Nephron progenitor cell (in vitro differentiated cells): ENCODE data around the gene EXOSC2.
A peak's percentile ranks its signal among the peaks of the same experiment; 100 is the strongest.

Experiments used
- DNase-seq: peaks from one replicate; pipeline ENCODE4 v3.0.0; 2021
- H3K27ac Mint-ChIP-seq: 2 replicates; pipeline ENCODE4 v1.8.0; 2021; ENCODE audit warnings: mild to moderate bottlenecking, moderate library complexity, mixed read lengths
- H3K27me3 Mint-ChIP-seq: 2 replicates; pipeline ENCODE4 v1.8.0; 2021; ENCODE audit warnings: mild to moderate bottlenecking, low read depth, mixed read lengths; ENCODE audit not compliant: poor library complexity
- H3K36me3 Mint-ChIP-seq: 2 replicates; pipeline ENCODE4 v1.8.0; 2021; ENCODE audit warnings: low read depth, mixed read lengths
- H3K4me1 Mint-ChIP-seq: 2 replicates; pipeline ENCODE4 v1.8.0; 2021; ENCODE audit warnings: mixed read lengths
- H3K4me3 Mint-ChIP-seq: 2 replicates; pipeline ENCODE4 v1.8.0; 2021; ENCODE audit warnings: mild to moderate bottlenecking, moderate library complexity, mixed read lengths
- H3K9me3 Mint-ChIP-seq: 2 replicates; pipeline ENCODE4 v1.8.0; 2021; ENCODE audit warnings: mild to moderate bottlenecking, moderate library complexity, mixed read lengths
- TF ChIP-seq, protein P1 (sequence below): fragments of 200-600 bp; sonication (generic); IDR thresholded peaks from 2 replicates; pipeline ENCODE4 v1.5.0; 2021; ENCODE audit warnings: antibody characterized with exemption

EXOSC2 gene

DNA sequence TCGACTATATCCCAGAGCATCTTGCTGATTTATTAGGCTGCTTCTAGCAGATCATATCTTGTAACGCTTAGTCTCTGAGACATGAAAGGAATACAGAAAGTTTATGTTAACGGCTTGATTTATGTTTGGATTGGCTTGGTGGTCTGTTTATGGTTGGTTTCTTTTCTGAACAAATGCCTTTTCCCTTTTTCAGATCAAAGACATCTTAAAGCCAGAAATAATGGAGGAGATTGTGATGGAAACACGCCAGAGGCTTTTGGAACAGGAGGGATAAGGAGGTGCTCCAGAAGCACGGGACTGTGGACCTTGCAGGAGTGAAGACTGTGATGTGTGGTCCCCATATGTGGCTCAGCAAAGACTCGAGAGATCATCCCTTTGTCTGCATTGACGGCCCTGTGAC lies 9.9 kb downstream of the EXOSC2 start:
- DNase-seq: no peak
- TF ChIP-seq, protein P1, sequence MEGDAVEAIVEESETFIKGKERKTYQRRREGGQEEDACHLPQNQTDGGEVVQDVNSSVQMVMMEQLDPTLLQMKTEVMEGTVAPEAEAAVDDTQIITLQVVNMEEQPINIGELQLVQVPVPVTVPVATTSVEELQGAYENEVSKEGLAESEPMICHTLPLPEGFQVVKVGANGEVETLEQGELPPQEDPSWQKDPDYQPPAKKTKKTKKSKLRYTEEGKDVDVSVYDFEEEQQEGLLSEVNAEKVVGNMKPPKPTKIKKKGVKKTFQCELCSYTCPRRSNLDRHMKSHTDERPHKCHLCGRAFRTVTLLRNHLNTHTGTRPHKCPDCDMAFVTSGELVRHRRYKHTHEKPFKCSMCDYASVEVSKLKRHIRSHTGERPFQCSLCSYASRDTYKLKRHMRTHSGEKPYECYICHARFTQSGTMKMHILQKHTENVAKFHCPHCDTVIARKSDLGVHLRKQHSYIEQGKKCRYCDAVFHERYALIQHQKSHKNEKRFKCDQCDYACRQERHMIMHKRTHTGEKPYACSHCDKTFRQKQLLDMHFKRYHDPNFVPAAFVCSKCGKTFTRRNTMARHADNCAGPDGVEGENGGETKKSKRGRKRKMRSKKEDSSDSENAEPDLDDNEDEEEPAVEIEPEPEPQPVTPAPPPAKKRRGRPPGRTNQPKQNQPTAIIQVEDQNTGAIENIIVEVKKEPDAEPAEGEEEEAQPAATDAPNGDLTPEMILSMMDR: no peak
- Mint-ChIP-seq H3K9me3 (no peaks in the 10 kb centered on the region), H3K27me3 (no peaks in the 10 kb centered on the region), H3K4me3 (no peak overlapping the region), H3K27ac (no peak overlapping the region), H3K4me1 (peaks cover 12% of the 10 kb centered on the region), H3K36me3 (peaks cover 57% of the 10 kb centered on the region)

DNA sequence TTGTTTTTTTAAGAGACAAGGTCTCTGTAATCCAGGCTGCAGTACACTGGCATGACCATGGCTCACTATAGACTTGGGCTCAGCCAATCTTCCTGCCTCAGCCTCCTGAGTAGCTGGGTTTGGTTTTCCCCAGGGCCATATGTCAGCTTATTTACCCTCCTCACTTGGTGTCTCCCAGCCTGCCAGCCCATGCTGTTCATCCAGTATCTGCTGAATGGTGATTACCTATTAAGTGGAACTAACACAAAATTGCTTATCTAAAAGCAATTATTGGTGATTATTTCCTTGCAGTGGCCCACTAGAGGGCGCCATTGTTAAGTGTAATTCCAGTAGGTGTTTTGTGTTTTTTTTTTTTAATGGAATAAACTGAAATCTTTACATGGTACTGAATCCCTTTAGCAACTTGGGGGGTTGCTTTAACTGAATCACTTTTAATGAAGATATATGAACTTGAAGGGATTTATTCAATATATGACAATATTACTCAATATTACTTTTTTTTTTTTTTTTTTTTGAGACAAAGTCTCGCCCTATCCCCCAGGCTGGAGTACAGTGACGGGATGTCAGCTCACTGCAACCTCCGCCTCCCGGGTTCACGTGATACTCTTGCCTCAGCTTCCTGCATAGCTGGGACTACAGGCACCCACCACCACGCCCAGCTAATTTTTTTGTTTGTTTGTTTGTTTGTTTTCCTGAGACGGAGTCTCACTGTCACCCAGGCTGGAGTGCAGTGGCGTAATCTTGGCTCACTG lies 13.8 kb downstream of the EXOSC2 start:
- TF ChIP-seq, protein P1: peak; percentile 84
- H3K9me3 Mint-ChIP-seq: no peaks in the 10 kb centered on the region
- H3K4me3 Mint-ChIP-seq: no peak overlapping the region

DNA sequence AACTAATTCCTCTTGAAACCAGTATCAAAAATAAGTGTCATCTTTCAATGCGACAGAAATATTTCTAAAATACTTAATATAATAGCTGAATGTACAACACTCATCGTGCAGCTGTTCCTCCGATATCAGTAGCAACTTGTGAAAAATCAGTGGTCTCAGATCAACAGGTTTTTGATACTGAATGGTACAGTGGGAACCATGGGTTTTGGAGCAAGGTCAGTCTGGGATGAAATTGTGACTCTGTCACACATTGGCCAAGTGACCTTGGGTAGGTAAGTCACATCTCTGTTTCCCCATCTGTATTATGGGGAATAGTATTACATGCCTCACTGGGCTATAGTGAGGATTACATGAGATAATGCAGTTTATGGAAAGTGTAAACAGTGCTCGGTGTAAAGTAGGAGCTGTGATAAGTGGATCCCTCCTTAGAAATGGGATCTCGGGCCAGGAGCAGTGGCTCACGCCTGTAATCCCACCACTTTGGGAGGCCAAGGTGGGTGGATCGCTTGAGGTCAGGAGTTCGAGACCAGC lies 17.3 kb downstream of the EXOSC2 start:
- Mint-ChIP-seq H3K36me3 (peaks cover 6% of the 10 kb centered on the region), H3K4me3 (no peak overlapping the region), H3K9me3 (no peaks in the 10 kb centered on the region), H3K27ac (no peak overlapping the region), H3K27me3 (no peaks in the 10 kb centered on the region), H3K4me1 (peaks cover 26% of the 10 kb centered on the region)
- DNase-seq: no peak
- TF ChIP-seq, protein P1: no peak

More for the DNA sequence above, 13.8 kb downstream of the EXOSC2 start:
- Mint-ChIP-seq H3K4me1 (peaks cover 4% of the 10 kb centered on the region), H3K27ac (peak overlapping the region; percentile 95), H3K27me3 (no peaks in the 10 kb centered on the region), H3K36me3 (peaks cover 34% of the 10 kb centered on the region)
- DNase-seq: peak; percentile 79

DNA sequence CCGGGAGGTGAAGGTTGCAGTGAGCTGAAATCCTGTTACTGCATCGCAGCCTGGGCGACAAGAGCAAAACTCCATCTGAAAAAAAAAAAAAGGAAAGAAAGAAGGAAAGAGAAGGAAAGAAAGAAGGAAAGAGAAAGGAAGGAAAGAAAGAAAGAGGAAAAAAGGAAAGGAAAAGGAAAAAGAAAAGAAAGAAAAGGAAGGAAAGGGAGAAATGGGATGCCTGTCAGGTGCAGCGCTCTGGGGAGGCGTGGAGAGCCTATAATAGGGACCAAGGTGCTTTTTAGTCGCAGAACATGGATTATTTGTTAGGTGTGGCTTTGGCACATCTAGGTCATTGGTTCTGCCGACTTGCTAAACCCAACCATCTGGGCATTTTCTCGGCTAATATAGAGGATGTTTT lies 17.9 kb downstream of the EXOSC2 start:
- TF ChIP-seq, protein P1: no peak
- peaks cover 31% of the 10 kb centered on the region for H3K4me1 Mint-ChIP-seq
- H3K4me3 Mint-ChIP-seq: peak overlapping the region; percentile 32
- no peaks in the 10 kb centered on the region for H3K9me3 Mint-ChIP-seq
- no peaks in the 10 kb centered on the region for H3K27me3 Mint-ChIP-seq
- H3K27ac Mint-ChIP-seq: no peak overlapping the region
- DNase-seq: no peak
- peaks cover under 1% of the 10 kb centered on the region for H3K36me3 Mint-ChIP-seq

DNA sequence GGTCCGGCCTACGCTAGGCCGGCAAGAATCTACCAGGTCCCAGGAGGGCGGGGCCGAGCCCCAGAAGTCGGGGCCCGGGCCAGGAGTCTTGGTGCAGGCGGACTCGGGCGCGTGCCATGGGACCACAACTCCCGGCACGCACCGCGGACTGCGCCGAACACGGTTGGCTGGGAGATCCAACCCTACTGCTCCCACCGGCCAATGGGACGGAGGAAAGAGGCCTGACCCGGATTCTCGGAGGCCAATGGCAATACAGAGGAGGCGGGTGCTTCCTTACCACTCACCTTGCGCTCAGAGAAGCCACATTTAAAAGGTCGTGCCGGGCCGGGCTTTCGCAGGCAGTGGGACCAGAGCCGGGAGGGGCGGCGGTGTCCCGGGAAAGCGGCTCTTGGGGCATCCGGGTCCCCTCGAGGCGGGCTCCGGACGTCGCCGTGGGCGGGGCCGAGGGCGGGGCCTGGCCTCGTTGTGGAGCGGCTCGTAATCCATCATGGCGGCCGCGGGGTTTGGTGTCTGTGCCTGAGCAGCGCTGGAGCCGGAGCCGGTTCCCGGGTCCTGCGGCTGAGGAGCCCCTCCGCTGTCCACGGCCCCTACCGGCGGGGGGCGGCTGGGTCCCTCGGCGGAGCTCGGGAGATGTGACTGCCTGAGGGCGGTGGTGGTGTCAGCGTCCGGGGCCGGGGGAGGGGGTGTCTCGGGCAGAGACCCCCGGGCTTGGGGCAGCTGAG lies 19.1 kb downstream of the EXOSC2 start:
- Mint-ChIP-seq H3K4me3 (peak overlapping the region; percentile 96), H3K9me3 (no peaks in the 10 kb centered on the region), H3K27ac (peak overlapping the region; percentile 97), H3K27me3 (no peaks in the 10 kb centered on the region), H3K36me3 (no peaks in the 10 kb centered on the region), H3K4me1 (peaks cover 32% of the 10 kb centered on the region)
- TF ChIP-seq, protein P1: no peak
- peak; percentile 96 for DNase-seq
